SK-N-SH (cell line): Measurements from ENCODE around the gene INSRR.

Experiments used
- CTCF ChIP-seq: fragments of 200-600 bp; sonication (generic); IDR thresholded peaks from 2 replicates; pipeline ENCODE4 v1.6.1; 2017; ENCODE audit warnings: antibody characterized with exemption, mild to moderate bottlenecking, moderate library complexity
- FOXM1 ChIP-seq: IDR thresholded peaks from 2 replicates; pipeline ENCODE4 v1.4.0; 2012; ENCODE audit warnings: low read depth, mild to moderate bottlenecking
- JUND ChIP-seq: IDR thresholded peaks from 2 replicates; pipeline ENCODE4 v1.4.0; 2012
- MXI1 ChIP-seq: IDR thresholded peaks from 2 replicates; pipeline ENCODE4 v1.6.1; 2012; ENCODE audit warnings: mild to moderate bottlenecking, low read depth, low read length, improper control_type of control experiment
- POLR2AphosphoS5 ChIP-seq: IDR thresholded peaks from 2 replicates; pipeline ENCODE4 v1.6.1; 2012; ENCODE audit warnings: low read depth, low read length
- RAD21 ChIP-seq: IDR thresholded peaks from 2 replicates; pipeline ENCODE4 v1.6.1; 2012; ENCODE audit warnings: mild to moderate bottlenecking, low read length
- RCOR1 ChIP-seq: fragments of 150-350 bp; IDR thresholded peaks from 2 replicates; pipeline ENCODE4 v1.6.1; 2017; ENCODE audit warnings: antibody characterized with exemption, low read length
- REST ChIP-seq: IDR thresholded peaks from 2 replicates; pipeline ENCODE4 v1.6.1; 2012; ENCODE audit warnings: mild to moderate bottlenecking, low read depth, low read length, moderate library complexity
- RFX5 ChIP-seq: IDR thresholded peaks from 2 replicates; pipeline ENCODE4 v1.6.1; 2012; ENCODE audit warnings: mild to moderate bottlenecking, improper control_type of control experiment, low read length
- RXRA ChIP-seq: IDR thresholded peaks from 2 replicates; pipeline ENCODE4 v1.4.0; 2012; ENCODE audit warnings: low read depth, mild to moderate bottlenecking, borderline replicate concordance
- SIN3A ChIP-seq: IDR thresholded peaks from 2 replicates; pipeline ENCODE4 v1.6.1; 2012; ENCODE audit warnings: low read depth, mild to moderate bottlenecking, low read length, moderate library complexity, borderline replicate concordance
- SMC3 ChIP-seq: IDR thresholded peaks from 2 replicates; pipeline ENCODE4 v1.6.1; 2012; ENCODE audit warnings: low read depth, low read length, improper control_type of control experiment
- TAF1 ChIP-seq: IDR thresholded peaks from 2 replicates; pipeline ENCODE4 v1.6.1; 2012; ENCODE audit warnings: low read depth, mild to moderate bottlenecking, low read length, moderate library complexity, borderline replicate concordance
- TF ChIP-seq, protein P1 (sequence below): fragments of 150-350 bp; IDR thresholded peaks from 2 replicates; pipeline ENCODE4 v1.6.1; 2017; ENCODE audit warnings: antibody characterized with exemption, low read length, low read depth, borderline replicate concordance

DNA sequence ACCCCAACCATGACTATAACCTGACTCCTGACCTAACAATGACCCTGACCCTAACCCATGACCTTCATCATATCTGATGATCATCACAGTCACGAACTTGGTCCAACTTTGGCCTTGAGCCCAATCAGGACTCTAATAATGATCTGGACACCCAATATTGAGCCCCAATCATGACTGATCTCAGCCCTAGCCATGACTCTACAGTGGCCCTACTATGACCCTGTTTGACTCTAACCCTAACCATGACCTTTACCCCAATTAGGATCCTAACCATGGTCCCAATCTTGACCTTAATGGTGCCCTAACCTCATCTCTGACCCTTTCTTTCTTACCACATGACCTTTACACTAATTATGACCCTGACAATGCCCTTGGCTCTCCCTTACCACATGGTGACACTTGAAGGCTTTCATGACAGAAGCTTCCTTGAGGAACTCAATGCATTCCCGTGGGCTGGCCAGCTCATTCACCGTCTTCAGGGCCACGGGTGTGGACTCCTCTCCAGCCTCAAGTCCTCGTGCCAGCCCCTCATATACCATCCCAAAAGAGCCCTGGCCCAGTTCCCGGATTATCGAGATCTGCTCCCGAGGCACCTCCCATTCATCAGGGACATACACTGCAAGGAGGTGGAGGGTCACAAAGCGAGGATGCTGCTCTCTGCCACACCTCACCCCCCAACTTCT lies 16.2 kb downstream of the INSRR start:
- TF ChIP-seq CTCF (no peak), RFX5 (no peak), TAF1 (no peak), JUND (no peak), RAD21 (no peak), SIN3A (no peak), MXI1 (no peak), RCOR1 (no peak), FOXM1 (no peak), REST (no peak), RXRA (no peak), SMC3 (no peak), POLR2AphosphoS5 (no peak)
- TF ChIP-seq, protein P1, sequence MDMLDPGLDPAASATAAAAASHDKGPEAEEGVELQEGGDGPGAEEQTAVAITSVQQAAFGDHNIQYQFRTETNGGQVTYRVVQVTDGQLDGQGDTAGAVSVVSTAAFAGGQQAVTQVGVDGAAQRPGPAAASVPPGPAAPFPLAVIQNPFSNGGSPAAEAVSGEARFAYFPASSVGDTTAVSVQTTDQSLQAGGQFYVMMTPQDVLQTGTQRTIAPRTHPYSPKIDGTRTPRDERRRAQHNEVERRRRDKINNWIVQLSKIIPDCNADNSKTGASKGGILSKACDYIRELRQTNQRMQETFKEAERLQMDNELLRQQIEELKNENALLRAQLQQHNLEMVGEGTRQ, result no peak
